Measurements from ENCODE around the gene TMX2.

TMX2 gene

DNA sequence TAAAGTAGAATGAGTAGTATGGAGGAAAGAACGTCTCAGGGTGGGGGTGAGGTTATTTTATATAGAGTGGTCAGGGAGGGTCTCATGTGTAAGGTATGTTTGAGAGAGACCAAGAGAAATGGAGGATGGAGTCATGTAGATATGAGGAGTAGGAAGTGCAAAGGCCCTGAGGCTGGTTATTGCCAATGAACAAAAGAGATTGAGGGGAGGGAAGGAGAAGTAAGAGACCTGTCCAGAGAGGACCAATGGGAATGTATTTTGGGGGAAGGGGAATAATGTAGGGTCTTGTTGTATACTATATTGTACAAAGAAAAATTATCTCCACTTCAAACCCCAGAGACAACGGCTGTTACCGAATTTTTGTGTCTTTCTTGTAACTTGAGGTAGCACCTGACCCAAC lies 59.0 kb downstream of the TMX2 start:
- DNase-seq = no peak

DNA sequence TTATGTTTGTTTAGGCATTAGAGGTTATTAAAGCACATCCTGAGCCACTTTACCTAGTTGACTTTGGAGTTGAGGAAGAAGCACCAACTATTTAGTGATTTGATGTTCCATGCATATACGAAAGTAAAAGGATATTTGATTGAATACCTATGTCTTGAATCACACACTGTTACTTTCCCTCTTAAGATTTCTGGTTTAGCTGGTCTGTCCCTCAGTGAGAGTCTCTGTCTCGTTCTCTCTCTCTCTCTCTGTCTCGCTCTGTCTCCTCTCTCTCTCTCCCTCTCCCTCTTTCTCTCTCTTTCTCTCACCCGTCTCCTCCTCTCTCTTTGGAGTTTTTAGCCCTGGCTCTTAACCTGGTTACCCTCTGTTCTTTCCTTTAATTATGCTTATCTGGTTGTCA lies 60.2 kb downstream of the TMX2 start:
- DNase-seq = no peak

DNA sequence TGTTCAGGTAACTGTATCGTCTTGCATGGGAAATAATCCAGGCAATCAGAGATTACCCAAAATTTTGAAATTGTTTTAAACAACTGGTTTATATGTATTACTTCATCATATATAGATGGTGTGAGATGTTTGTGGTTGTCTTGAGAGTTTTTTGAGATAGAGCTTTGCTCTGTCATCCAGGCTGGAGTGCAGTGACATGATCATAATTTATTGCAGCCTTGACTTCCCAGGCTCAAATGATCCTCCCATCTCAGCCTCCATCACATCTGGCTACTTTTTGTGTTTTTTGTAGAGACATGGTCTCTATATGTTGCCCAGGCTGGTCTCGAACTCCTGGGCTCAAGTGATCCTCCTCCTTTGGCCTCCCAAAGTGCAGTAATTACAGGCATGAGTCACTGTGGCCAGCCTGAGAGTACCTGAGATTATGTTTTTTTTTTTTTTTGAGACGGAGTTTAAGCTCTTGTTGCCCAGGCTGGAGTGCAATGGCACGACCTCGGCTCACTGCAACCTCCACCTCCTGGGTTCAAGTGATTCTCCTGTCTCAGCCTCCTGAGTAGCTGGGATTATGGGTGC lies 60.7 kb downstream of the TMX2 start:
- no peak for DNase-seq

DNA sequence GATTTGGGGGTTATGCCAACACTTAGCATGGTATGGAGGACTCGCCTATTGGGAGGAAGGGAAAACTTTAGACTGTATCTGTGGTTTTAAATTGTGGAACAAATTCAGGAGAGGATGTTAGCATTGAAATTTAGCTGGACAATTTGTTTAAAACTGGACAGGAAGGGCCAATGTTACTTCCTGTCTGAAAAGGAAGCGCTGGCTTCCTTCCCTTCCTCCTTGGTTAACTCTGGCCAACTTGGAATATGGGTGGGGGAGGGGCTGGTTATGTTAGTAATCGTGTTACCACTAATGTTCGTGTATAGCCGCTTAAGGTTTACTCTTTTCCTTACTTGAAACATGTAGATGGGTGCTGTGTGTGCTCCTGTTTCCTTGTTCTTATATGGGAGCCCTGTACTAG lies 63.1 kb downstream of the TMX2 start:
- no peak for DNase-seq

DNA sequence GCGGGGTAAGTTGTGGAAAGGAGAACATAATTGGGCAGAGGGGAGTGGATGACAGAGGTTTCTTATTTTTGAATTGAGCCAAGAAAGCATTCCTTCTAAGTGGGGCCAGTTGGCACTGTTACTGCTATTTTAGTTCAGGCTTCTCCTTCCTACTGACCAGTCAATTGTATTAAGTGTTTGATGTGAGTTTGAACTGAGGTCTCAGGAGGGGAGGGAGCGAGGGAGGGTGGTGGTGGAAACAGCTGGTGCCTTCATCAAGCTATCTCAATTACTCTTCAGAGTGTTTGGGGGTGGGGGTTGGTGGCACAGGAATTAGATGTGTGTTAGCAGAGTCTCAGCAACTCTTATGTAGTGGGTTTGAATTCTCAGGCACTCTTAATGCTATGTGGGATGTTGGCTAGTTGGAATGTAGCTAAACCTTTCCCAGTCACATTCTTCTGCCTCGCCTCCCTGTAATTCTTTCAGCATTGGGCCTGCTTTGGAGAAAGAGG lies 63.7 kb downstream of the TMX2 start:
- peak; percentile 57 for DNase-seq

DNA sequence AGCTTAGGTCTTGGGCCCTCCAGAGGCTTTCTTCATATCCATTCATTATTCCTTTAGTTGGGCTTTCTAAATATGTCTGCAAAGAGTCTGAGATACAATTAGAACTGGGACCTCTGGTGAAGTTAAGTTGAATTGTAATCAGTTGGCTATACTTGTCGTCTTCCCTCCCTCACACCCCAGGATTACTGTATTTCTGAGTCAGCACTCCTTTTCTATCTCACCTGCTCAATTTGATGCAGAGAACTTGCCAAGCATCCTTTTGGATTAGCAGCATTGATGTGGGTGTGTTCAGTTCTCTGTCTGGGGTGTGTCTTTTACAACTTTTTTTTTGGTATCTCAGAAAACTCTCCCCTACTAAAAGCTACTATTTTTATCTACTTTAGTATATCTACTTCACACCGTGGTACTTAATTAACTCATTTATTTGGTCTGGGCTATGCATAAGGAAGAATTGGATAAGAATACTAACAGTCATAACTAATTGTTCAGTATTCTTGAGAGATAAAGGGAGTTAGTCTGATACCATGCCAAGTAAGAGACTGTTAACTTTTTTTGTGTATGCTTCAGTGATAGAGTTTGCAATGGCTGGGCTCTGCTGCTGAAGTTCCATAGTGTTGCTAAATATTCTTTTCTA lies 64.3 kb downstream of the TMX2 start:
- no peak for DNase-seq

DNA sequence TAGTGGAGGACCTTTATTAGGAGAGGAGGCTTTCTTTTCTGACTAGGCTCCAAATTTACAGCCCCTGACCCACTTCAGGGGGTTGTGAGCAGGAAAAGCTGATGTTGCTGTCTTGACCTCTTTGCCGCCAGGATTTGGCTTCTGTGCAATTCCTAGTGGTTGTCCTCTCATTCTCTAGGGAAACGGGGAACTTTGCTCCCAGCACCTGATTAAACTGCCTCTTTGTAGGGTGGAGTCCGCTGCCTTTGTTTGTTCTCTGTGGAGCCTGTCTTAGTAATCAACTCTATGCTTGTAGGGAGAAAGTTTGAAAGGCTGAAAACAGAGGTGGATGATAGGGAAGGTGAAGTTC lies 65.5 kb downstream of the TMX2 start:
- DNase-seq = no peak

DNA sequence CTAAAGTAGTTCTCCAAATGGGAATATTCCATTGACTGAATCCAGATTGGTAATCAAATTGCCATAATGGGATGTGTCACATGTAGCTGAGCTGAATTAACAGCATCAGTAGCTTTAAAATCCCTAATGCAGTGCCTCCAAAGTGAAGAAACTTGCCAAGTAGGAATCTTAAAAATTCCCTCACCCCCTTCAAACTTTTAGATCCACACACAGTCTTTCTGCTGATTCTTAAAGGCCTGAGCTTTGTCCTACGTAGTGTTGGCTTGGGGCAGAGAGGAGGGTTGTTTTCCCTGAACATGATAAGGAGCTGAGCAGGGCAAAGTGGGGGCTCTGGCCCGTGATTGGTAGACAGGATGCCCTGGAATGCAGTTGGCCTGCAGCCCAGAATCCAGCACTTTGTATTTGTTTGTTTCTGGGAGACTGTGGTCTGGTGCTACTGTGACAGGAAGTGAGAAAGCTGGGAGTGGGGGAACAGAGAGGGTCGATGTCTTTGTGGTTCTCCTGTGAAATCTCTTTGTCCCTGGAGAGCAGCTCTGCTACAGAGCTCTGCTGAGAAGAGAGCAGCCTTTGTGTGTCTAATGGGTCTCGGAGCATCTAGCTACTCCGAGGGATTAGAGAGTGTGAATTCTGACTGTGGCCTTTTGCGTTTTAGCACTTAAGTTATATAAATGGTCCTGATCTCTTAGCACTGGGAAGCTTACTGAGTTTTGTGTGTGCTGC lies 66.1 kb downstream of the TMX2 start:
- peak; percentile 95 for DNase-seq

DNA sequence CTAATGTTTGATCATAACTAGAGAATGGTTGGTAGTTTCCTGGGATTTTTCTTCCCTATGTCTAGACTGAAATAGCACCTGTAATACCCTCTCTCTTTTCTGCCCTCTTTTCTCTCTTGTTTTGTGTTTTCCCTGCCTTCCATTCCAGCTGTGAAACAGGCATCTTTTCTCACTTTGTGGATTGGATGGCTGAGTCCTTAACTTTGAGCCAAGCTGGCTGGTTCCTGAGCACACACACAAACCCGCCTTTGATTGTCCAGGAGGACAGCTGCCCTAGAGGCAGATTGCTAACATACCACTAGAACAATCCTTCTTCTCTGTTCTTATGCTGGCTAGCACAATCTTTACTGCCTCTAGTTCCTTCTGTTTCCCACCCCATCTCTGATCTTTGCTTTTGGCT lies 66.9 kb downstream of the TMX2 start:
- no peak for DNase-seq

DNA sequence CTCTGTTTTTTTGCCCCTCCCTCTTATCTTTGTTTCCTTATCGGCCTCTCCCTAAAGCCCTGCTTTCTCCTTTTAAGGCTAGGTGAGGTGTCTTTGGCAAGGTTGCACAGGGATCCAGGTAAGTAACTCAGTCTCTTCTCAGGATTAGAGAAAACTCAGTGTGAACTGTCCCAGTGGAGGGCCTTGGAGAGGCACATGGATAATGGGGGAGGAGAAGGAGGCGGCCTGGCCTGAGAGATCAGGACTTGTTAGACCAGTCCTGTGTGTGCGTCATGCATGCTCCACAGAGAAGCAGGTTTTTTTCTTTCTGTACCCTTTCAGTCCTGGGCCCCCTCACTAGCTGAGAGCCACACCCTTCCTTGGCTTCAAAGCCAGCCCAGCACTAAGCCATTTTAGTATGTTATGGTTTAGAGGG lies 69.1 kb downstream of the TMX2 start:
- no peak for DNase-seq

DNA sequence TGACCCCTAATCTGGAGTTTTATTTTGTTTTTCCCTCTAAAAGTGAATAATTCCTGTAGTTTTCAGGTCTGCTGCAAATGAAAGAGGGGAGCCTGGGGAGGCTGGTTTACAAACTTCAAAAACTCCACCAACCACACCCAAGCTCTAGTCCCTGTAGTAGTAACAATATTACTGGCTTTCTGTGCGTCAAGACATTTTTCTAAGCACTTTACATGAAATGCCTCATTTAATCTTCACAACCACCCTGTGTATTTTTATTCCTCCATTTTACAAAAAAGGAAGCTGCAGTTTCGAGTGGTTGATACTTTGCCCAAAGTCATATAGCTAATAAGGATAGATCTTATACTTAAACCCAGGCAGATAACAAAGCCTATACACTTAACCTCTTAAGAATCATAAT lies 72.7 kb downstream of the TMX2 start:
- DNase-seq = no peak

DNA sequence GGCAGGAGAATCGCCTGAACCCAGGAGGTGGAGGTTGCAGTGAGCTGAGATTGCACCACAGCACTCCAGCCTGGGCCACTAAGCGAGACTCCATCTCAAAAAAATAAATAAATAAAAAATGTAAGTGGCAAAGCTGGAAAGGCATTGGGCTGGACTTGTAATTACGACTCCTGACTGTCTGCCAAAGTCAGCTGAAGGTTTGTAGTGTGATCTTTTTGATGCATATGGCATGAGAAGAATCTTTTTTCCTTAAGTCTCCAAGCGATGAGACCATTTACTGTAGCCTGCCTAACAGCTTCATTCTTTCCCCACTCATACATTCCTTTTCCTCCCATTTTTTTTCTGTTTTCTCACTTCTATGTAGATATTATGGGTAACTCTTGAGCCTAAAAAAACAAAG lies 74.0 kb downstream of the TMX2 start:
- no peak for DNase-seq

DNA sequence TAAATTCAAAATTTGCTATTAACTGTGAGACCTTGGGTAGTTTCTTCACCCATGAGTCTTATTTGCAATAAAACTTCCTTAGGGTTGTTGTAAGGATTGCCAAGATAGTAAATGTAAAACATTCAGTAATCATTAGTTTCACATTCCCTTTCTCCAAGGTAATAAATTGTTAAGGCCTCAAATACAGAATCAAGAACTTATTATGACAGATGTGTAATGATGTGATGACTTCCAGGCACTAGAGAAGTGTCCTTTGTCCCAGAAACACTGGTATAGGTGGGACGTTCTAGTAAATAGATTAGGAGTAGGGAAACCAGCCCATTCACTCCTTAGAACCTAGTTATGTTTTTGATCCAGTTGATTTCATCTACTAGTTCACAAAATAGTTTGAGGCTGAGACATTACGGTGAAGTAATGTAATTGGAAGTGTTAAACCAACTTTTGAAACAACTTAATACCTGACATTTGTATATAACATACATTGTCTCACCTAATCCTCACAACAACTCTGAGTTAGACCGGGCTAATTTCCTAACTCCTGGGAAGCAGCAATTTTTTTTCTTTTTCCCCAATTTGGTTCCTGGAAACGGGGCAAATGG lies 74.7 kb downstream of the TMX2 start:
- no peak for DNase-seq

DNA sequence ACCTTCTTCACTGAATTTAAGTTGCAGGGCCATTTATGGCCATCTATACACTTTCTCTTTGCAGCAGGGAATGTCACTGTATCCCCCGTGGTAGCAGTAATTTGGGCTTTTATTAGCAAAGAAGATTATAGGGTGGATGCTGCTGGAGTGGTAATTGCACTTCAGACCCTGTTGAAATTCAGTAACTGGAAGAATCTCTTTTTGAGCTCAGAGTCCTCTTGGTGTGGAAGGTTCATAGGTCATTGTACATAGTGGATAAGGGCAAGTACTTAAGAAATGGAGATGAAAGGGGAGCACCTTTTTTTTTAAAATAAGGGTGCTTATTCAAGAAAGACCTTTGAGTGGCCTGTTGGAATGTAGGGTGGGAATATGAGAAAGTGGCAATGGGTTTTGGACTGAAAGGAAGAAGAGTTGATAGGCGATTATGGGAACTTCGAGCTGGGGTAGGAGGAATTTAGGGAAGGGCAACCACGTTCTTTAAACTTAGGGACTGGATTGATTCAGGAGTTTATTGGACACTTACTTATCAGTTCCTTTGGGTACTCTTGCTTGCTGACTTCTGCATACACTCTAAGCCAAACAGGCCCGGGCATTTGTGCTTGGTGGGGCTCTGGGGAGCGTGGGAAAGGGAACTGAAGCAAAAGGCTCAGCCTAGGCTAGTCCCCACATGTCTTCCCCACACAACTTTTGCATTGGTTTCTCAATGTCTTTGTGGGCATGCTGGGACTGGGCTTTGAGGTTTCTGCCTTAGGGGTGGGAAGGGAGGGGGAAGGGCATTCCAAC lies 75.7 kb downstream of the TMX2 start:
- DNase-seq = peak; percentile 48

DNA sequence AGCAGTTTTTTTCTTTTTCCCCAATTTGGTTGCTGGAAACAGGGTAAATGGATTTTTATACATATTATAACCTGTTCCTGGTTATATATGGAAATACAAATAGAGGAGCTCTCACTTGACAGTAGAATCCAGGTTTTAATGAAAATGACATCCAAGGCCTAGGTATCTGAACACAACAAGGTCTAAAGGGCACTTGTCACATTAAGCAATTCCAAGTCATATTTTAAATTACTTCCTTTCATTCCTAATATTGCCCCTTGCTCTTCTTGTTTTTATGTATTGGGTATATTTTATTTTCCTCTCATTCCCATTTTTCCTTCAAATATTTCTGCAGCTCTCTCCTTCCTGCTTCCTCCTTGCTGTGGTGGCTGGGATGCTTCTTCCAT lies 76.3 kb downstream of the TMX2 start:
- no peak for DNase-seq

All from femur (tissue), 1 donor.